GM12865 (cell line): ENCODE measurements around the gene APMAP.

Source experiments
- DNase-seq: peaks from one replicate; pipeline ENCODE4 v3.0.0; 2010; ENCODE audit warnings: low read depth
- H3K4me3 ChIP-seq: 2 replicates; pipeline ENCODE4 v1.5.1; 2011; ENCODE audit warnings: mild to moderate bottlenecking, low read depth, low read length, control low read depth
- CTCF ChIP-seq: IDR thresholded peaks from 2 replicates; pipeline ENCODE4 v1.5.1; 2011; ENCODE audit warnings: low read length, control low read depth, low read depth, inconsistent platforms; ENCODE audit not compliant: insufficient read depth; ENCODE audit errors: missing control alignments

The APMAP gene

GRCh38 chr20:24953209-24953575 is 39.4 kb downstream of the APMAP start:
- no peak for TF ChIP-seq CTCF
- H3K4me3 ChIP-seq = no peak overlapping the region
- no peak for DNase-seq

DNA sequence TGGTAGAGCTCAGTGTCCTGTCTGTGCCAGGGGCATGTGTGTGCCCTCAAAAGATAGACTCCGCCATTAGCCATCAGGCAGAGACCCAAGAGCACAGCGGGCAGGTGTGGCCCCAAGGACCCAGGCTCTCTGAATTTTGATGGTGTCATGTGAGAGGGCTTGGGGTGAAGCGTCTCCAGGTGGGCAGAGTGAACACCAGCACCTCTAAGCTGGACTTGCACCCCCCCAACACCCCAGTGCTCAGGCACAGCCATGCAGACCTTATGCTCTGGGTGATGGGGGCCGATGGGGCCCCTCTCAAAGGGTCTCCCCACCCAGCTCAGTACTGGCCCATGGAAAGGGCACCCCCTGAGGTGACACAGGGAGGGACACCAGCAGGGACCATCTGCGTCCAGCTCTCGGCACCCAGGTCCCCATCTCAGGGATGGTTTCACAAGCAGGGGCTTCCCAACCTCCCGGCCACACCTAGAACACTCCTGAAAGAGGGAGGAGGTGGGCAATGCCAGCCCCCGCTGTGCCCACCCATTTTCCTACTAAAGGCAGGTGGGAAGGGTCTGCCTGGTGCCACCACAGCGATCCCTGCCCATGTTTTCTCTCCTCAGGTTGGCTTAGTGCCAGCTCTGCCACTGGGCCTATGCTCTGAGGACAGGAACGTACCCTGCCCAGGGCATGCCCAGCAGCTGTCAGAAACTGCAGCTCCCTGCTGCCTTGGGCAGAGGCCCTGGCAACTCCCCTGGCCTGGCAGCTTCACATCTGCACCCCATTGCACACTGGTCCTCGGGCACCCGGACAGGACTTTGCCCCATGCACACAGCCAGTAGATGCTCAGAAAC is 40.0 kb downstream of the APMAP start:
- no peak for DNase-seq
- H3K4me3 ChIP-seq = no peak overlapping the region
- TF ChIP-seq CTCF = no peak

DNA sequence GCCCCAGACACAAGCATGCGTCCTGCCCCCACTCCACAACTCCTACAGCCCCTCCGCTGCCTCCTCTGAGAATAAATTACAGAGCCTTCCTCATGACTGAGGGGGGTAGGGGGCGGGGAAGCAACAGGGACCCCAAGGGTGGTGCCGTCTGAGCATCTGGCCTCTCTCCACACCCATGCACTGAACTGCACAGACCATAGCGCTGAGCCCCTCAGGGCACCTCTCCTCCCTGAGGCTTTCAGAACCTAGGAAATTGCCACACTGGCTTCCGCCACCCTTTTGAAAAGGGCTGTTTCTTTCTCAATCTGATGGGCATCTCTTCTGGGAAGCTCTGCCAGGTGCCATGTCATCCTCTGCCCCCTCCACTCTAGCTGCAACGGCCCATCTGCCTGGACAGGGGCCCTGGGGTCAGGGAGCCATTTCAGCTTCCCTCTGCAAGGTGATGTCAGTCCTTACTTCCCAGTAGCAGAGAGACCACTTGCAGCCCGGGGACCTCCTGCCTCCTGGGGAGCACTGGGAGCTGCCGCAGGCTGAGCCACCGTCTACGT is 40.9 kb downstream of the APMAP start:
- no peak for DNase-seq
- no peak for TF ChIP-seq CTCF
- no peak overlapping the region for H3K4me3 ChIP-seq

- no peak overlapping the region for H3K4me3 ChIP-seq
- no peak for TF ChIP-seq CTCF
- DNase-seq = no peak
Observed at GRCh38 chr20:24950836-24951525, 41.6 kb downstream of the APMAP start.

DNA sequence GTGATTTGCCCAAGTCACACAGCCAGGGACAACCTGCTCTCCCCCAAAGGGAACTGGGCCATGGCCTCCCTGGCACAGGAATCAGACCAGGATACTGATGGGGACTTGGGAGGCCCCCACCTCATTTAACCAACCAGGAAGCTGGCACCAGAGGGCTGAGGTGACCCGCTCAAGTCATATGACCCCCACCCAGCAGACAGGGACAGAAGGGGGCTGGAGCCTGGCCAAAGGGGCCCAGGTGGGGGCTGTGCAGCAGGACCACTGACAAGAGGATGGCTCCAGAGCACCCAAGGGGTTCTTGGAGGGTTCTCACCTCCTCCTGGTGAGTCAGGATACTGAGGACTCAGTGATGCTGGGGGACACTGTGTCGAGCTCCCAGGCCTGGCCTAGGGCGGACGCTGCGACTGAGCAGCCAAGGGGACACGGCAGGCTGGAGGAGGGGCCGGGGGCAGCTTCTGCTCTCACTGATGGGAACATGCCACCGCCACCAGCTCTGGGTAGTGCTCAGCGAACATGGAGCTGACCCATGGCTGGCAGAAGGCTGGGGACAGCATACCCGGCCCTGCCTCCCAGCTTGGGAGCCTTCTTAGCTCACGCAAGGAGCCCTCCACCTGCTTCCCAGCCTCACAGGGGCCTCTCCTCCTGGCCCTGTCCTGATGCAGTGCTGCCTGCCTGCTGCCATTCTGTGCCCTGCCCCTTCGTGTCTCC is 42.3 kb downstream of the APMAP start:
- DNase-seq = no peak
- no peak overlapping the region for H3K4me3 ChIP-seq
- no peak for TF ChIP-seq CTCF

DNA sequence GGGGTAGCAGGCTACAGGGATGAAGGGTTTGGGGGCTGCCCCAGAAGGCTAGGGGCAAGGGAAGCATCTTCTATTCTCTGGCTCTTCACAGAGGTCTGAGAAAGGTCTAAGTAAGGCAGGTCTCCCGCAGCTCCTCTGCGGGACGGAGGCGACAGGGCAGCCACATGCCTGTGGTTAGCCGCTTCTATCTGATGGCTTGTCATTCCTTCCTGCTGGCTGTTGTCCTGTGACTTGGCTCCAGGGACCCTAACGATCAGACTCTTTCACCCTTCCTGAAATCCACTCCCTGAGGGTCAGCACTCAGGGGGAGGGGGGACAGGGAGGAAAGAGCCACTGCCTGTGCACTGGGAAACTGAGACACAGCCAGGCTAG is 42.8 kb downstream of the APMAP start:
- DNase-seq = peak; percentile 22
- TF ChIP-seq CTCF = no peak

More for the DNA sequence above, 42.8 kb downstream of the APMAP start:
- no peak overlapping the region for H3K4me3 ChIP-seq
